ENCODE measurements around the gene FLNA.

- no peak for TF ChIP-seq PATZ1 (CRISPR knock-in tag; IDR thresholded peaks at IDR 0.05; ENCODE audit: borderline replicate concordance)
- TF ChIP-seq CSRNP3 (CRISPR knock-in tag; IDR thresholded peaks at IDR 0.05), result no peak
- TF ChIP-seq TOX (CRISPR knock-in tag; IDR thresholded peaks at IDR 0.05; ENCODE audit: borderline replicate concordance), result no peak
- no peak for TF ChIP-seq ZFP30 (CRISPR knock-in tag; IDR thresholded peaks at IDR 0.05)
- no peak for TF ChIP-seq ZNF8 (CRISPR knock-in tag; IDR thresholded peaks at IDR 0.05)
- TF ChIP-seq GLIS3 (CRISPR knock-in tag; IDR thresholded peaks at IDR 0.05), result no peak
- no peak for TF ChIP-seq TSHZ2 (CRISPR knock-in tag; IDR thresholded peaks at IDR 0.05)
Observed at GRCh38 chrX:154378799-154379568, 4.5 kb upstream of the FLNA start, which contains the start of gene EMD.
